HCT116 (cell line): Measurements from ENCODE around the gene SLC26A9. TPM values are rescaled to one million over a fixed set of nuclear protein-coding genes. Genes with fewer than 3 reads are reported as not detected.

Experiments used
- ATAC-seq: fragments of 200-7000 bp; cut with Tn5 transposase; 2 replicates; pipeline ENCODE4 v1.9.1; 2020; ENCODE audit warnings: mild to moderate bottlenecking, moderate library complexity
- BruUV-seq: library from RNA; stranded (reverse); fragments of 400-500 nt; replicated peaks from 2 replicates; lab custom pipeline; 2021; lab: Mats Ljungman, UMichigan
- CTCF ChIA-PET: fragments of 300-600 bp; sonication (Branson Sonifier 250); formaldehyde crosslinking; loops from one replicate; lab custom pipeline; 2021; ENCODE audit warnings: antibody characterized with exemption; lab: Charles Lee
- POLR2A ChIA-PET: fragments of 300-600, 350-600 bp; sonication (Branson Sonifier 250); formaldehyde crosslinking; loops from one replicate; lab custom pipeline; 2021; ENCODE audit warnings: antibody characterized with exemption; lab: Charles Lee
- RAD21 ChIA-PET, 2 experiments: fragments of 300-600 bp; sonication (Branson Sonifier 250); formaldehyde crosslinking; loops; one replicate each; lab custom pipeline; 2023; ENCODE audit warnings: low total read pairs in 2 of 2; ENCODE audit not compliant: uncharacterized antibody in 2 of 2, unreplicated experiment in 2 of 2, low non-redundant PET in 1 of 2; lab: Charles Lee
- DNase-seq: peaks from one replicate; pipeline ENCODE4 v3.0.0-alpha.2; 2010; ENCODE audit warnings: low read depth, low spot score
- H2AFZ ChIP-seq: fragments of 200-600 bp; shearing (Covaris generic), sonication (generic); 2 replicates; pipeline ENCODE4 v1.6.1; 2017; ENCODE audit warnings: low read depth, mixed run types, mixed read lengths, antibody characterized with exemption, low read length; ENCODE audit not compliant: poor library complexity, severe bottlenecking
- H3K27ac ChIP-seq: 2 replicates; pipeline ENCODE4 v1.5.1; 2012; ENCODE audit warnings: low read depth, low read length
- H3K27me3 ChIP-seq: fragments of 200-600 bp; sonication (generic); 2 replicates; pipeline ENCODE4 v1.6.1; 2016; ENCODE audit warnings: mixed run types, low read length, mixed read lengths; ENCODE audit not compliant: insufficient read depth
- H3K36me3 ChIP-seq, 2 experiments: fragments of 200-500 bp in 1 of 2; fragments of 200-600 bp in 1 of 2; sonication (Bioruptor generic) in 1 of 2; sonication (generic) in 1 of 2; 2 replicates each; pipeline versions ENCODE4 v1.5.1 to v1.6.1; 2014 to 2016; ENCODE audit warnings: low read length in 2 of 2, inconsistent platforms in 1 of 2, mixed read lengths in 1 of 2, mixed run types in 1 of 2; ENCODE audit not compliant: insufficient read depth in 2 of 2, control insufficient read depth in 1 of 2
- H3K4me1 ChIP-seq, 2 experiments: fragments of 200-600 bp in 1 of 2; sonication (generic) in 1 of 2; 2 replicates each; pipeline versions ENCODE4 v1.5.1 to v1.6.1; 2012 to 2017; ENCODE audit warnings: low read length in 2 of 2, inconsistent platforms in 1 of 2, mild to moderate bottlenecking in 1 of 2, mixed read lengths in 1 of 2, mixed run types in 1 of 2, moderate library complexity in 1 of 2; ENCODE audit not compliant: insufficient read depth in 2 of 2, control insufficient read depth in 1 of 2
- H3K4me2 ChIP-seq: fragments of 200-600 bp; sonication (generic); 2 replicates; pipeline ENCODE4 v1.6.1; 2017; ENCODE audit warnings: mixed run types, low read length, mixed read lengths
- H3K4me3 ChIP-seq, 2 experiments: fragments of 200-600 bp in 1 of 2; sonication (generic) in 1 of 2; replicated peaks in 1 of 2; 2 replicates each; pipeline ENCODE4 v1.5.1; 2011 to 2016; ENCODE audit warnings: low read length in 2 of 2, control low read depth in 1 of 2, low read depth in 1 of 2, mild to moderate bottlenecking in 1 of 2, mixed read lengths in 1 of 2, mixed run types in 1 of 2
- H3K79me2 ChIP-seq: fragments of 200-600 bp; sonication (generic); 2 replicates; pipeline ENCODE4 v1.6.1; 2017; ENCODE audit warnings: mild to moderate bottlenecking, mixed run types, low read length, moderate library complexity, mixed read lengths; ENCODE audit not compliant: insufficient read depth
- H3K9ac ChIP-seq: fragments of 200-600 bp; sonication (generic); 2 replicates; pipeline ENCODE4 v1.6.1; 2016; ENCODE audit warnings: low read length, mixed read lengths
- H3K9me2 ChIP-seq: fragments of 200-600 bp; sonication (generic), shearing (Covaris generic); 2 replicates; pipeline ENCODE4 v1.6.1; 2017; ENCODE audit warnings: mixed run types, mild to moderate bottlenecking, moderate library complexity; ENCODE audit not compliant: insufficient read depth
- H3K9me3 ChIP-seq, 2 experiments: fragments of 200-500 bp in 1 of 2; fragments of 200-600 bp in 1 of 2; sonication (Bioruptor generic) in 1 of 2; sonication (generic) in 1 of 2; 2 replicates each; pipeline ENCODE4 v1.6.1; 2014 to 2017; ENCODE audit warnings: low read length in 2 of 2, mixed read lengths in 2 of 2, inconsistent platforms in 1 of 2, low read depth in 1 of 2, mild to moderate bottlenecking in 1 of 2, mixed run types in 1 of 2, moderate library complexity in 1 of 2; ENCODE audit not compliant: control insufficient read depth in 1 of 2, insufficient read depth in 1 of 2
- H4K20me1 ChIP-seq: fragments of 200-600 bp; sonication (generic), shearing (Covaris generic); 2 replicates; pipeline ENCODE4 v1.6.1; 2017; ENCODE audit warnings: mixed run types, mild to moderate bottlenecking, moderate library complexity; ENCODE audit not compliant: insufficient read depth
- EGR1 ChIP-seq: IDR thresholded peaks from 2 replicates; pipeline ENCODE4 v1.6.1; 2012; ENCODE audit warnings: low read depth
- EZH2 ChIP-seq: fragments of 200-600 bp; sonication (generic); IDR thresholded peaks from 2 replicates; pipeline ENCODE4 v1.6.1; 2017; ENCODE audit warnings: antibody characterized with exemption, mixed run types
- FOSL1 ChIP-seq: IDR thresholded peaks from 2 replicates; pipeline ENCODE4 v1.6.1; 2012; ENCODE audit warnings: low read depth
- JUND ChIP-seq: IDR thresholded peaks from 2 replicates; pipeline ENCODE4 v1.6.1; 2012
- POLR2A ChIP-seq: IDR thresholded peaks from 2 replicates; pipeline ENCODE4 v1.7.0; 2011; ENCODE audit warnings: borderline replicate concordance; ENCODE audit not compliant: insufficient read depth, insufficient read length; ENCODE audit errors: extremely low read depth
- POLR2AphosphoS5 ChIP-seq: IDR thresholded peaks from 2 replicates; pipeline ENCODE4 v1.6.1; 2011; ENCODE audit warnings: mild to moderate bottlenecking, low read depth, low read length, moderate library complexity
- REST ChIP-seq: IDR thresholded peaks from 2 replicates; pipeline ENCODE4 v1.6.1; 2012; ENCODE audit warnings: low read depth
- SP1 ChIP-seq: IDR thresholded peaks from 2 replicates; pipeline ENCODE4 v1.6.1; 2012; ENCODE audit warnings: low read depth
- TCF7L2 ChIP-seq: IDR thresholded peaks from 2 replicates; pipeline ENCODE4 v1.7.0; 2011; ENCODE audit warnings: borderline replicate concordance, inconsistent platforms; ENCODE audit not compliant: insufficient read depth, insufficient read length; ENCODE audit errors: extremely low read depth
- ZFX ChIP-seq: fragments of 450-650 bp; IDR thresholded peaks from 2 replicates; pipeline ENCODE4 v1.6.1; 2017
- intact Hi-C: fragments of 100-400 bp; cut with micrococcal nuclease; formaldehyde crosslinking; loops from 2 replicates; pipeline ENCODE4 v1.10.0; 2022
- total RNA-seq: library from RNA; stranded (reverse); gene quantifications from one replicate; pipeline ENCODE4 v1.2.1, GENCODE V29; 2021; ENCODE audit not compliant: unreplicated experiment
- TF ChIP-seq, protein P1 (sequence below), 3 experiments: fragments of 200-600 bp in 1 of 3; sonication (generic) in 1 of 3; IDR thresholded peaks in 2 of 3; conservative IDR thresholded peaks in 1 of 3; 2 replicates each; pipeline ENCODE4 v1.5.1; 2012 to 2017; ENCODE audit warnings: low read depth in 2 of 3, low read length in 2 of 3, antibody characterized with exemption in 1 of 3, borderline replicate concordance in 1 of 3, control low read depth in 1 of 3, mild to moderate bottlenecking in 1 of 3, mixed read lengths in 1 of 3, mixed run types in 1 of 3, moderate library complexity in 1 of 3; ENCODE audit not compliant: insufficient read depth in 1 of 3

Gene SLC26A9
- total RNA-seq, 1 experiment from 2014 or later = not detected

GRCh38 chr1:205883792-205884191 is 59.5 kb downstream of the SLC26A9 start (continued):
- no peak for TF ChIP-seq REST
- no peak for TF ChIP-seq FOSL1
- TF ChIP-seq POLR2A = no peak
- TF ChIP-seq, protein P1, sequence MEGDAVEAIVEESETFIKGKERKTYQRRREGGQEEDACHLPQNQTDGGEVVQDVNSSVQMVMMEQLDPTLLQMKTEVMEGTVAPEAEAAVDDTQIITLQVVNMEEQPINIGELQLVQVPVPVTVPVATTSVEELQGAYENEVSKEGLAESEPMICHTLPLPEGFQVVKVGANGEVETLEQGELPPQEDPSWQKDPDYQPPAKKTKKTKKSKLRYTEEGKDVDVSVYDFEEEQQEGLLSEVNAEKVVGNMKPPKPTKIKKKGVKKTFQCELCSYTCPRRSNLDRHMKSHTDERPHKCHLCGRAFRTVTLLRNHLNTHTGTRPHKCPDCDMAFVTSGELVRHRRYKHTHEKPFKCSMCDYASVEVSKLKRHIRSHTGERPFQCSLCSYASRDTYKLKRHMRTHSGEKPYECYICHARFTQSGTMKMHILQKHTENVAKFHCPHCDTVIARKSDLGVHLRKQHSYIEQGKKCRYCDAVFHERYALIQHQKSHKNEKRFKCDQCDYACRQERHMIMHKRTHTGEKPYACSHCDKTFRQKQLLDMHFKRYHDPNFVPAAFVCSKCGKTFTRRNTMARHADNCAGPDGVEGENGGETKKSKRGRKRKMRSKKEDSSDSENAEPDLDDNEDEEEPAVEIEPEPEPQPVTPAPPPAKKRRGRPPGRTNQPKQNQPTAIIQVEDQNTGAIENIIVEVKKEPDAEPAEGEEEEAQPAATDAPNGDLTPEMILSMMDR (IDR thresholded peaks at IDR 0.05 in 2 of 3, conservative IDR thresholded peaks at IDR 0.05 in 1 of 3; ENCODE audit: borderline replicate concordance in 1 of 3, insufficient read depth in 1 of 3, low read depth in 2 of 3, low read length in 2 of 3) = no peak
- TF ChIP-seq, all 23 proteins: peak for 0

DNA sequence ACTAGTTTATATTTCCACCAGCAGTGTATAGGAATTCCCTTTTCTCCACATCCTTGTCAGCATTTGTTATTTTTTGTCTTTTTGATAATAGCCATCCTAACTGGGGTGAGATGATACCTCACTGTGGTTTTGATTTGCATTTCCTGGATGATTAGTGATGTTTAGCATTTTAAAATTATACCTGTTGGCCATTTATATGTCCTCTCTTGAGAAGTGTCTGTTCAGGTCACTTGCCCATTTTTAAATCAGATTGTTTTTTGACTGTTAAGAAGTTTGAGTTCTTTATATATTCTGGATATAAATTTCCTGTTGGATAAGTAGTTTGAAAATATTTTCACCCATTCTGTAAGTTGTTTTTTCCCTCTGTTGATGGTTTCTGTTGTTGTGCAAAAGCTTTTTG is 62.3 kb downstream of the SLC26A9 start:
- Histone ChIP-seq H4K20me1 (no peaks in the 10 kb centered on the region), H2AFZ (no peak overlapping the region), H3K4me2 (no peak overlapping the region), H3K79me2 (no peaks in the 10 kb centered on the region), H3K9me3 (no peaks in the 10 kb centered on the region), H3K9me2 (no peaks in the 10 kb centered on the region), H3K27me3 (no peaks in the 10 kb centered on the region), H3K36me3 (no peaks in the 10 kb centered on the region), H3K27ac (no peak overlapping the region), H3K4me1 (no peaks in the 10 kb centered on the region), H3K4me3 (no peak overlapping the region), H3K9ac (no peak overlapping the region)
- ATAC-seq (no peak), DNase-seq (no peak)
- TF ChIP-seq EGR1 (no peak), ZFX (no peak), TCF7L2 (no peak), EZH2 (no peak), POLR2A (no peak), FOSL1 (no peak), POLR2AphosphoS5 (no peak), SP1 (no peak), JUND (no peak)
- RAD21 ChIA-PET = no interaction called here
- CTCF ChIA-PET = no interaction called here
- BruUV-seq = no TSS peak
- intact Hi-C loops = no loop called here
- POLR2A ChIA-PET = no interaction called here
